CD4-positive, CD25-positive, alpha-beta regulatory T cell (primary cell): ENCODE measurements around the gene SYVN1. TPM values are rescaled to one million over a fixed set of nuclear protein-coding genes. Genes with fewer than 3 reads are reported as not detected.
A peak's percentile ranks its signal among the peaks of the same experiment; 100 is the strongest.

Experiments
- ATAC-seq, 2 donors: fragments of 150-1000 bp; cut with Tn5 transposase; one replicate each; pipeline ENCODE4 v1.10.0; 2021; ENCODE audit warnings: low read depth in 2 of 2, moderate number of reproducible peaks in 2 of 2, moderate library complexity in 1 of 2
- DNase-seq, 3 donors: peaks; one replicate each; pipeline versions ENCODE4 v3.0.0 to v3.0.0-alpha.2; 2012 to 2022; ENCODE audit warnings: mixed read lengths in 1 of 3
- H3K27ac ChIP-seq: one replicate; pipeline ENCODE4 v1.7.0; 2013; ENCODE audit warnings: mild to moderate bottlenecking, low read length; ENCODE audit not compliant: insufficient read depth, poor library complexity, severe bottlenecking
- H3K27me3 ChIP-seq: one replicate; pipeline ENCODE4 v1.7.0; 2013; ENCODE audit warnings: low read length; ENCODE audit not compliant: control insufficient read depth, insufficient read depth
- H3K36me3 ChIP-seq: one replicate; pipeline ENCODE4 v1.7.0; 2013; ENCODE audit warnings: mild to moderate bottlenecking, low read length, moderate library complexity; ENCODE audit not compliant: control insufficient read depth, insufficient read depth
- H3K4me1 ChIP-seq: 2 replicates; pipeline ENCODE4 v1.7.0; 2013; ENCODE audit warnings: mild to moderate bottlenecking, low read length; ENCODE audit not compliant: insufficient read depth, control insufficient read depth, poor library complexity, severe bottlenecking
- H3K4me3 ChIP-seq: one replicate; pipeline ENCODE4 v1.7.0; 2013; ENCODE audit warnings: low read depth, mild to moderate bottlenecking, low read length, moderate library complexity
- H3K9me3 ChIP-seq, 2 experiments: 1 replicate in 1 of 2; 2 replicates in 1 of 2; pipeline ENCODE4 v1.7.0; 2013; ENCODE audit warnings: low read length in 2 of 2, mild to moderate bottlenecking in 1 of 2, moderate library complexity in 1 of 2; ENCODE audit not compliant: control insufficient read depth in 2 of 2
- H3K27ac Mint-ChIP-seq, 3 donors: one replicate each; pipeline ENCODE4 v1.8.0; 2020 to 2022; ENCODE audit warnings: mild to moderate bottlenecking in 3 of 3, mixed read lengths in 3 of 3, moderate library complexity in 2 of 3
- H3K27me3 Mint-ChIP-seq: one replicate; pipeline ENCODE4 v1.8.0; 2022; ENCODE audit warnings: mild to moderate bottlenecking, mixed read lengths
- H3K36me3 Mint-ChIP-seq: one replicate; pipeline ENCODE4 v1.8.0; 2020; ENCODE audit warnings: mixed read lengths
- H3K4me1 Mint-ChIP-seq, 4 donors: one replicate each; pipeline ENCODE4 v1.8.0; 2020 to 2022; ENCODE audit warnings: mixed read lengths in 4 of 4, mild to moderate bottlenecking in 1 of 4
- H3K4me3 Mint-ChIP-seq, 4 donors: one replicate each; pipeline ENCODE4 v1.8.0; 2020 to 2022; ENCODE audit warnings: mild to moderate bottlenecking in 4 of 4, mixed read lengths in 4 of 4, moderate library complexity in 3 of 4
- H3K9me3 Mint-ChIP-seq, 7 donors: one replicate each; pipeline ENCODE4 v1.8.0; 2020 to 2022; ENCODE audit warnings: mixed read lengths in 7 of 7, mild to moderate bottlenecking in 3 of 7, moderate library complexity in 2 of 7
- polyA plus RNA-seq, 4 donors: library from polyadenylated mRNA; unstranded; fragments of 300-500 nt; fragmentation: Illumina TruSeq; gene quantifications; one replicate each; pipeline ENCODE4 v1.2.3, GENCODE V29; 2021
- total RNA-seq: library from RNA; stranded (reverse); gene quantifications from one replicate; pipeline ENCODE4 v1.2.3, GENCODE V29; 2022

SYVN1 gene
- total and polyA plus RNA-seq, 5 donors from 2014 or later, result 6.2 to 66.3 (median 7.5) TPM

DNA sequence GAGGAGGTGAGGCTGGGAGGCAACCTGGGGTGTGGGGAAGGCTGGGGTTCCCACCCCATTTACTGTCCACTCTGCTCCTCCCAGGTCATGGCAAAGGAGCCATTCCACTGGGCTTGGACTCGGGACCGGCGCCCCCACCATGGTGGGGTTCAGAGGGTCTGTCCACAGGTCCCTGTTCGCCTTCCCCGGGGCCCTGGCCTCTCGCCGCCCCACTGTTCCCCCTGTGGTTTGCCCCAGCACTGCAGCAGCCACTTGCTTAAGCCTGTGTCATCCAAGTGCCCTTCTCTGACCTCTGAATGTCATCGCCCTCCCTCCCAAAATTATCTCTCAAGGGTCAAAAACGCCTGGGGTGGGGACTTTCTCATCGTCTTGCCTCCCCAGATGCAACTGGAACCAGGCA, 38.3 kb upstream of the SYVN1 start:
- Histone ChIP-seq H3K4me3 (no peak overlapping the region), H3K4me1 (peaks cover 6% of the 10 kb centered on the region), H3K27me3 (no peaks in the 10 kb centered on the region), H3K9me3 (no peaks in the 10 kb centered on the region), H3K27ac (no peak overlapping the region), H3K36me3 (no peaks in the 10 kb centered on the region)
- Mint-ChIP-seq H3K4me3 (no peak overlapping the region), H3K36me3 (no peaks in the 10 kb centered on the region), H3K9me3 (no peaks in the 10 kb centered on the region), H3K4me1 (peaks cover 0 to 10% (median 5%) of the 10 kb centered on the region in 4 donors), H3K27ac (no peak overlapping the region), H3K27me3 (no peaks in the 10 kb centered on the region)
- DNase-seq (no peak), ATAC-seq (no peak)

DNA sequence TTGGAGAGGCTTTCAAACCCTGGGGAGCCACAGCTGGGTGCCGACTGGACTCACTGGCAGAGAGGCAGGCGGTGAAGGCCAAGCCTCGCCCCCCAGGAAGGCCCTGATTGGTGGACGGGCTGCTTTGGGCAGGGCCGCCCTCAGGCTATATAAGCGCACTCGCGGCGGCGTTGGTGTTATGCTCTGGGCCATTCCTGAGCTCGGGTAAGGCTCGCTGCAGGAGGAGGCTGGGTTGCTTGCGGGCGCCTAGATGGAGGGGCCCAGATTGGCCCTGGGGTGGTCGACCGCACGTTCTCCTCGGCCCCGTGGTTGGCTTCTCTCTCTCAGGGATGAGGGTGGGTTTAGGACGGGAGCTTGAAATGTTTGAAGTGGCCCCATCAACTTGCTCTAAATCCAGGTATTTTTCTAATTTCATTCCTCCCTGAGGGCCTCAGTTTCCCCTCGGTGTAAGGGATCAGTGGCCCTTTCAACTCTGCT, 35.8 kb upstream of the SYVN1 start, which contains the start of gene SPDYC:
SPDYC (plus strand) TSS at position 176 of the 477 bp plus-strand sequence. CDS start 1,125 bp downstream, outside the sequence.
- no peak for DNase-seq
- H3K9me3 Mint-ChIP-seq, result peaks cover 0 to 2% (median 0%) of the 10 kb centered on the region in 7 donors
- H3K4me1 Mint-ChIP-seq, result peaks cover 0 to 10% (median 5%) of the 10 kb centered on the region in 4 donors
- H3K36me3 ChIP-seq, result no peaks in the 10 kb centered on the region
- H3K36me3 Mint-ChIP-seq, result no peaks in the 10 kb centered on the region
- no peak for ATAC-seq
- H3K27ac Mint-ChIP-seq, result peak within 1 kb of the TSS; percentile 52 to 95 (median 87)
- no peaks in the 10 kb centered on the region for H3K27me3 Mint-ChIP-seq
- H3K4me3 ChIP-seq, result no peak within 1 kb of the TSS
- H3K9me3 ChIP-seq, result no peaks in the 10 kb centered on the region
- H3K4me1 ChIP-seq, result peaks cover 6% of the 10 kb centered on the region
- H3K4me3 Mint-ChIP-seq, result no peak within 1 kb of the TSS
- H3K27me3 ChIP-seq, result no peaks in the 10 kb centered on the region
- no peak within 1 kb of the TSS for H3K27ac ChIP-seq

DNA sequence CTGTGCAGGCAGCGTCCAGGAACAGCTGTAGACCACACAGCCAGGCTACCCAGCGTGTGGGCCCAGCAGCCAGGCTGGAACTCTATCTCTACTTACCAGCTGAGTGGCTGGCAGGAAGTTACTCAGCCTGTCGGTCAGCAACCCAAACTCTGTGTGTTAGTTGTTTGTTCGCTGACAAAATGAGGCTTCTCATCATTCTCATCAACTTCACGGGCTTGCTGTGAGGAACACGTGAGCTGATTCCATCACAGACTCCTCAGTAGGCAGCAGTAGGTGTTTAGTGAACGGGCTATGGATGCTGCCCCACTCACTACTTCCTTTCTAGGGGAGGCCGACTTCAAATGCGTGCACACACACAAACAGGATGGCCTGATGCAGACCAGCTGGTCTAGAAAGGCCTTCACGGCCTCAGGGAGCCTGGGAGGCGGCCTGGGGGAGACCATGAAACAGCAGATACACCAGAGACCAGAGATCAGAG, 34.9 kb upstream of the SYVN1 start:
- no peak overlapping the region for H3K4me3 ChIP-seq
- H3K4me1 ChIP-seq, result peaks cover 6% of the 10 kb centered on the region
- no peak overlapping the region for H3K27ac ChIP-seq
- H3K9me3 ChIP-seq, result no peaks in the 10 kb centered on the region
- H3K36me3 ChIP-seq, result no peaks in the 10 kb centered on the region
- no peaks in the 10 kb centered on the region for H3K36me3 Mint-ChIP-seq
- DNase-seq (peak in 1 of 3 donors; percentile 41), ATAC-seq (peak; percentile 45 to 59)
- H3K27ac Mint-ChIP-seq, result peak overlapping the region; percentile 52 to 95 (median 73)
- peaks cover 0 to 10% (median 5%) of the 10 kb centered on the region in 4 donors for H3K4me1 Mint-ChIP-seq
- no peak overlapping the region for H3K4me3 Mint-ChIP-seq
- peaks cover 0 to 2% (median 0%) of the 10 kb centered on the region in 7 donors for H3K9me3 Mint-ChIP-seq
- H3K27me3 ChIP-seq, result no peaks in the 10 kb centered on the region
- peaks cover 4% of the 10 kb centered on the region for H3K27me3 Mint-ChIP-seq

DNA sequence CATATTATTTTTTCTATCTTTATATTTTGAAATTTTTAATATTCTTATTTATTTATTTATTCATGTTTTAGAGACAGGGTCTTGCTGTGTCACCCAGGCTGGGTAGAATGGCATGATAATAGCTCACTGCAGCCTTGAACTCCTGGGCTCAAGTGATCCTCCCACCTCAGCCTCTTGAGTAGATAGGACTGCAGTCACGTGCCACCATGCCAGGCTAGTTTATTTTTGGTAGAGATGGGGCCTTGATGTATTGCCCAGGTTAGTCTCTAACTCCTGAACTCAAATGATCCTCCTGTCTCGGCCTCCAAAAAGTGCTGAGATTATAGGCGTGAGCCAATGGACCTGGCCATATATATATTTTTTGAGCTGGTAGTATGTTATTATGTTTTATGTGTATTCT, 33.3 kb upstream of the SYVN1 start:
- ATAC-seq, result no peak
- H3K4me1 Mint-ChIP-seq, result peaks cover 0 to 10% (median 5%) of the 10 kb centered on the region in 4 donors
- Histone ChIP-seq H3K27me3 (no peaks in the 10 kb centered on the region), H3K9me3 (no peaks in the 10 kb centered on the region), H3K4me3 (no peak overlapping the region), H3K27ac (no peak overlapping the region), H3K36me3 (no peaks in the 10 kb centered on the region), H3K4me1 (peaks cover 6% of the 10 kb centered on the region)
- no peak for DNase-seq
- H3K9me3 Mint-ChIP-seq, result peaks cover 0 to 2% (median 0%) of the 10 kb centered on the region in 7 donors
- no peaks in the 10 kb centered on the region for H3K36me3 Mint-ChIP-seq
- H3K27me3 Mint-ChIP-seq, result peaks cover 4% of the 10 kb centered on the region
- no peak overlapping the region for H3K27ac Mint-ChIP-seq
- no peak overlapping the region for H3K4me3 Mint-ChIP-seq

DNA sequence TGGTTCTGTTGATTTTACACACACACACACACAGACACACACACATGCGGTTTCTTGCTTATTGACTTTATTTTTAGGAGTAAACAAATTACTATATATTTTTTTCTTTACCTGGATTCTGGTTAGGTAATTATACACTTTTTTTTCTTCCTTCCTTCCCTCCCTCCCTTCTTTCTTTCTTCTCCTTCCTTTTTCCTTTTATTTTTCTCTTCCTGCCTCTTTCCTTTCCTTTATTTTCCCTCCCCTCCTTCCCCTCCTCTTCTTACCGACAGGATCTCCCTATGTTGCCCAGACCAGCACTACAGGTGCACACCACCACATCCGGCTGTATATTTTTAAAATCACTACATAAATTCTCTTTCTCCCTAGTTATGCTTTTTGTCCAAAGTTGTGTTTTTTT, 32.6 kb upstream of the SYVN1 start:
- Histone ChIP-seq H3K27ac (no peak overlapping the region), H3K27me3 (no peaks in the 10 kb centered on the region), H3K9me3 (no peaks in the 10 kb centered on the region), H3K4me1 (peaks cover 6% of the 10 kb centered on the region), H3K36me3 (no peaks in the 10 kb centered on the region), H3K4me3 (no peak overlapping the region)
- ATAC-seq (no peak), DNase-seq (no peak)
- Mint-ChIP-seq H3K36me3 (no peaks in the 10 kb centered on the region), H3K4me1 (peaks cover 0 to 10% (median 5%) of the 10 kb centered on the region in 4 donors), H3K4me3 (no peak overlapping the region), H3K27me3 (peaks cover 4% of the 10 kb centered on the region), H3K27ac (no peak overlapping the region), H3K9me3 (peaks cover 0 to 2% (median 0%) of the 10 kb centered on the region in 7 donors)

DNA sequence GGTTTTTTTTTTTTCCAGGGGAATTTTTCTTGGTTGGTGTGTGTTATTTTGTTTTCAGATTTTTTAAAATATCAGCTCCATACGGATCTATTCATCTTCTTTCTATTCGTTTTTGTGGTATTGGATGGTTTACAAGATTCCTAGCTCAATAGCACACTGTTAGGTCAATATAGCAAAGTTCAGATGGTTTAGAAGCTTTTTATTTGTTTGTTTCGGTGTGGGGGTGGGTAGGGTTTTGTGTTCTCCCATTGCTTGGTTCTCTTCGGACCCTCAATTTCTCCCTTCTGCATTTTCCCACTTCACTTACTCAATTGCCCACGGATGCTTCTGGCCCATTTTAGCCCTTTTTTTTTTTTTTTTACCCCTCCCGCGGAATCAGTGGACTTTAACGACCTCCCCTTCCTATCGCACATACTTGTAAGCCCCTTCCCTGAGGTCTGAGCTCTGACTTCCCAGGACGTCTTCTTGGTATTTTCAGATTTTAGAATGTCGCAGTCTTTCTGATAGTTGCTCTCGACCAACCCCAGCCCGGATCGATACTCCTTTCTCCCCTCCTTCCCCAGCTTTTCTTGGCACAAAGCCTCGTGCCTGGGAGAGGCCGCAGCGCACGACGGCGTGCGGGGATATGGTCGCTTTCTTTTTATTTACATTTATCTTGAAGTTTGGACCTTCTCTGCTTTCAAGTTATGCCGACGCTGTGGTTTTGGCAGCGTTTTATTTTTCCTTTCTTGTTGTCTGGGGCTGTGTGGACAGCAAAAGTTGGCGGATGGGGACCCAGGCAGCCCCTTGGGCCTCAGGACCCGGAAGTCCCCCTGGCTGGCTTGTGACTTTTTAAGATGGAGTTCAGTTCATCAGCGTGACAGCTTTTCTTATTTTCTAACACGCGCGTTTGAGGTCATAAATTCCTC, 31.3 kb upstream of the SYVN1 start:
- Histone ChIP-seq H3K9me3 (no peaks in the 10 kb centered on the region), H3K27ac (no peak overlapping the region), H3K4me1 (peaks cover 6% of the 10 kb centered on the region), H3K27me3 (no peaks in the 10 kb centered on the region), H3K4me3 (no peak overlapping the region), H3K36me3 (no peaks in the 10 kb centered on the region)
- no peak for DNase-seq
- peaks cover 0 to 2% (median 0%) of the 10 kb centered on the region in 7 donors for H3K9me3 Mint-ChIP-seq
- H3K4me1 Mint-ChIP-seq, result peaks cover 0 to 10% (median 5%) of the 10 kb centered on the region in 4 donors
- H3K36me3 Mint-ChIP-seq, result no peaks in the 10 kb centered on the region
- ATAC-seq, result no peak
- peaks cover 5% of the 10 kb centered on the region for H3K27me3 Mint-ChIP-seq
- H3K27ac Mint-ChIP-seq, result no peak overlapping the region
- no peak overlapping the region for H3K4me3 Mint-ChIP-seq

DNA sequence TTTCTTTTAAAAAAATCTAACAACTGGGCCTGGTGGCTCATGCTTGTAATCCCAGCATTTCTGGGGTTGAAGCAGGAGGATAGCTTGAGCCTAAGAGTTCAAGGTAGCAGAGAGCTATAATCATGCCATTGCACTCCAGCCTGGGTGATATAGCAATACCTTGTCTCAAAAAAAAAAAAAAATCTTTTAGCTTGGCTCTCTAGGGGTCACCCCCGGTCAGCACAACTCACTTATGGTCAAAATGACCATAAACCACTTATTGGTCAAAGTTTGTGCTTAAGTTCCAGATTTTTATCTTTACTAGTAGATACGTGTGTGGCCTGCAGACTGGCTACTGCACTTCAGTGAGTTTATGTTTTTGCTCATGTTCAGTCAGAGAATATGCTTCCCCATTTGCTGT, 29.4 kb upstream of the SYVN1 start:
- Mint-ChIP-seq H3K4me1 (peaks cover 0 to 2% (median 0%) of the 10 kb centered on the region in 4 donors), H3K36me3 (no peaks in the 10 kb centered on the region), H3K27ac (no peak overlapping the region), H3K4me3 (no peak overlapping the region), H3K9me3 (peaks cover 0 to 2% (median 0%) of the 10 kb centered on the region in 7 donors), H3K27me3 (peaks cover 20% of the 10 kb centered on the region)
- H3K27me3 ChIP-seq, result no peaks in the 10 kb centered on the region
- no peak overlapping the region for H3K4me3 ChIP-seq
- no peak for ATAC-seq
- H3K9me3 ChIP-seq, result no peaks in the 10 kb centered on the region
- H3K27ac ChIP-seq, result no peak overlapping the region
- no peaks in the 10 kb centered on the region for H3K36me3 ChIP-seq
- no peaks in the 10 kb centered on the region for H3K4me1 ChIP-seq
- DNase-seq, result no peak
